Liver (tissue), 3 donors: ENCODE measurements around the gene RFC2.

ENCODE experiments used
- GABPA ChIP-seq, 2 donors: IDR thresholded peaks in 1 of 2; conservative IDR thresholded peaks in 1 of 2; 2 replicates each; pipeline ENCODE4 v1.6.1; 2016; ENCODE audit warnings: antibody characterized with exemption in 2 of 2, mild to moderate bottlenecking in 1 of 2, moderate library complexity in 1 of 2
- NR2F2 ChIP-seq: IDR thresholded peaks from 2 replicates; pipeline ENCODE4 v1.6.1; 2016; ENCODE audit warnings: antibody characterized with exemption
- RAD21 ChIP-seq, 2 donors: IDR thresholded peaks; 2 replicates each; pipeline ENCODE4 v1.6.1; 2016; ENCODE audit warnings: antibody characterized with exemption in 2 of 2, mild to moderate bottlenecking in 2 of 2
- SP1 ChIP-seq: IDR thresholded peaks from 2 replicates; pipeline ENCODE4 v1.6.1; 2018; ENCODE audit warnings: antibody characterized with exemption, mild to moderate bottlenecking
- TAF1 ChIP-seq: conservative IDR thresholded peaks from 2 replicates; pipeline ENCODE4 v1.6.1; 2016; ENCODE audit warnings: antibody characterized with exemption, mild to moderate bottlenecking
- YY1 ChIP-seq: IDR thresholded peaks from 2 replicates; pipeline ENCODE4 v1.6.1; 2016; ENCODE audit warnings: antibody characterized with exemption, mild to moderate bottlenecking
- TF ChIP-seq, protein P1 (sequence below): fragments of 150-350 bp; IDR thresholded peaks from 2 replicates; pipeline ENCODE4 v1.5.1; 2017; ENCODE audit warnings: improper control_type of control experiment, low read depth, low read length; ENCODE audit not compliant: missing input control
- TF ChIP-seq, protein P2 (sequence below): IDR thresholded peaks from 2 replicates; pipeline ENCODE4 v1.6.1; 2016; ENCODE audit warnings: antibody characterized with exemption, mild to moderate bottlenecking
- TF ChIP-seq, protein P3 (sequence below): IDR thresholded peaks from 2 replicates; pipeline ENCODE4 v1.6.1; 2016; ENCODE audit warnings: antibody characterized with exemption
- TF ChIP-seq, protein P4 (sequence below): IDR thresholded peaks from 2 replicates; pipeline ENCODE4 v1.6.1; 2016; ENCODE audit warnings: antibody characterized with exemption
- donor health status: healthy.
- donor health status: healthy.

DNA sequence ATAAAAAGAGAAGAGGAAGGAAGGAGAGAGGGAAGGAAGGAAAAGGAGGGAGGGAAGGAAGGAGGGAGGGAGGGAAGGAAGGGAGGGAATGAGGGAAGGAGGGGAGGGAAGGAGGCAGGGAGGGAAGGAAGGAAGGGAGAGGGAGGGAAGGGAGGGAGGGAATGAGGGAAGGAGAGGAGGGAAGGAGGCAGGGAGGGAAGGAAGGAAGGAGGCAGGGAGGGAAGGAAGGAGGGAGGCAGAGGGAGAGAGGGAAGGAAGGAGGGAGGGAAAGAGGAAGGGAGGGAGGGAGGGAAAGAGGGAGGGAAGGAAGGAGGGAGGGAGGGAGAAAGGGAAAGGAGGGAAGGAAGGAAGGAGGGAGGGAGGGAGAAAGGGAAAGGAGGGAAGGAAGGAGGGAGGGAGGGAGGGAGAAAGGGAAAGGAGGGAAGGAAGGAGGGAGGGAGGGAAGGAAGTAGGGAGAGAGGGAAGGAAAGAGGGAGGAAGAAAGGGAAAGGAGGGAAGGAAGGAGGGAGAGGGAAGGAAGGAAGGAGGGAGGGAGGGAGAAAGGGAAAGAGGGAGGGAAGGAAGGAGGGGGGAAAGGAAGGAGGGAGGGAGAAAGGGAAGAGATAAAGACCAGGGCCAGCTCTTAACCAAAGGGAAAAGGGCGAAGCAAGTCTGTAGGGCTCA is 50.1 kb downstream of the RFC2 start:
- TF ChIP-seq GABPA (IDR thresholded peaks at IDR 0.05 in 1 of 2, conservative IDR thresholded peaks at IDR 0.05 in 1 of 2) (no peak), TAF1 (no peak), RAD21 (IDR thresholded peaks at IDR 0.05) (no peak), NR2F2 (no peak), YY1 (no peak), SP1 (no peak)
- TF ChIP-seq, protein P1, sequence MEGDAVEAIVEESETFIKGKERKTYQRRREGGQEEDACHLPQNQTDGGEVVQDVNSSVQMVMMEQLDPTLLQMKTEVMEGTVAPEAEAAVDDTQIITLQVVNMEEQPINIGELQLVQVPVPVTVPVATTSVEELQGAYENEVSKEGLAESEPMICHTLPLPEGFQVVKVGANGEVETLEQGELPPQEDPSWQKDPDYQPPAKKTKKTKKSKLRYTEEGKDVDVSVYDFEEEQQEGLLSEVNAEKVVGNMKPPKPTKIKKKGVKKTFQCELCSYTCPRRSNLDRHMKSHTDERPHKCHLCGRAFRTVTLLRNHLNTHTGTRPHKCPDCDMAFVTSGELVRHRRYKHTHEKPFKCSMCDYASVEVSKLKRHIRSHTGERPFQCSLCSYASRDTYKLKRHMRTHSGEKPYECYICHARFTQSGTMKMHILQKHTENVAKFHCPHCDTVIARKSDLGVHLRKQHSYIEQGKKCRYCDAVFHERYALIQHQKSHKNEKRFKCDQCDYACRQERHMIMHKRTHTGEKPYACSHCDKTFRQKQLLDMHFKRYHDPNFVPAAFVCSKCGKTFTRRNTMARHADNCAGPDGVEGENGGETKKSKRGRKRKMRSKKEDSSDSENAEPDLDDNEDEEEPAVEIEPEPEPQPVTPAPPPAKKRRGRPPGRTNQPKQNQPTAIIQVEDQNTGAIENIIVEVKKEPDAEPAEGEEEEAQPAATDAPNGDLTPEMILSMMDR: no peak
- TF ChIP-seq, protein P2, sequence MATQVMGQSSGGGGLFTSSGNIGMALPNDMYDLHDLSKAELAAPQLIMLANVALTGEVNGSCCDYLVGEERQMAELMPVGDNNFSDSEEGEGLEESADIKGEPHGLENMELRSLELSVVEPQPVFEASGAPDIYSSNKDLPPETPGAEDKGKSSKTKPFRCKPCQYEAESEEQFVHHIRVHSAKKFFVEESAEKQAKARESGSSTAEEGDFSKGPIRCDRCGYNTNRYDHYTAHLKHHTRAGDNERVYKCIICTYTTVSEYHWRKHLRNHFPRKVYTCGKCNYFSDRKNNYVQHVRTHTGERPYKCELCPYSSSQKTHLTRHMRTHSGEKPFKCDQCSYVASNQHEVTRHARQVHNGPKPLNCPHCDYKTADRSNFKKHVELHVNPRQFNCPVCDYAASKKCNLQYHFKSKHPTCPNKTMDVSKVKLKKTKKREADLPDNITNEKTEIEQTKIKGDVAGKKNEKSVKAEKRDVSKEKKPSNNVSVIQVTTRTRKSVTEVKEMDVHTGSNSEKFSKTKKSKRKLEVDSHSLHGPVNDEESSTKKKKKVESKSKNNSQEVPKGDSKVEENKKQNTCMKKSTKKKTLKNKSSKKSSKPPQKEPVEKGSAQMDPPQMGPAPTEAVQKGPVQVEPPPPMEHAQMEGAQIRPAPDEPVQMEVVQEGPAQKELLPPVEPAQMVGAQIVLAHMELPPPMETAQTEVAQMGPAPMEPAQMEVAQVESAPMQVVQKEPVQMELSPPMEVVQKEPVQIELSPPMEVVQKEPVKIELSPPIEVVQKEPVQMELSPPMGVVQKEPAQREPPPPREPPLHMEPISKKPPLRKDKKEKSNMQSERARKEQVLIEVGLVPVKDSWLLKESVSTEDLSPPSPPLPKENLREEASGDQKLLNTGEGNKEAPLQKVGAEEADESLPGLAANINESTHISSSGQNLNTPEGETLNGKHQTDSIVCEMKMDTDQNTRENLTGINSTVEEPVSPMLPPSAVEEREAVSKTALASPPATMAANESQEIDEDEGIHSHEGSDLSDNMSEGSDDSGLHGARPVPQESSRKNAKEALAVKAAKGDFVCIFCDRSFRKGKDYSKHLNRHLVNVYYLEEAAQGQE: no peak
- TF ChIP-seq, protein P3, sequence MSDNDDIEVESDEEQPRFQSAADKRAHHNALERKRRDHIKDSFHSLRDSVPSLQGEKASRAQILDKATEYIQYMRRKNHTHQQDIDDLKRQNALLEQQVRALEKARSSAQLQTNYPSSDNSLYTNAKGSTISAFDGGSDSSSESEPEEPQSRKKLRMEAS: no peak
- TF ChIP-seq, protein P4, sequence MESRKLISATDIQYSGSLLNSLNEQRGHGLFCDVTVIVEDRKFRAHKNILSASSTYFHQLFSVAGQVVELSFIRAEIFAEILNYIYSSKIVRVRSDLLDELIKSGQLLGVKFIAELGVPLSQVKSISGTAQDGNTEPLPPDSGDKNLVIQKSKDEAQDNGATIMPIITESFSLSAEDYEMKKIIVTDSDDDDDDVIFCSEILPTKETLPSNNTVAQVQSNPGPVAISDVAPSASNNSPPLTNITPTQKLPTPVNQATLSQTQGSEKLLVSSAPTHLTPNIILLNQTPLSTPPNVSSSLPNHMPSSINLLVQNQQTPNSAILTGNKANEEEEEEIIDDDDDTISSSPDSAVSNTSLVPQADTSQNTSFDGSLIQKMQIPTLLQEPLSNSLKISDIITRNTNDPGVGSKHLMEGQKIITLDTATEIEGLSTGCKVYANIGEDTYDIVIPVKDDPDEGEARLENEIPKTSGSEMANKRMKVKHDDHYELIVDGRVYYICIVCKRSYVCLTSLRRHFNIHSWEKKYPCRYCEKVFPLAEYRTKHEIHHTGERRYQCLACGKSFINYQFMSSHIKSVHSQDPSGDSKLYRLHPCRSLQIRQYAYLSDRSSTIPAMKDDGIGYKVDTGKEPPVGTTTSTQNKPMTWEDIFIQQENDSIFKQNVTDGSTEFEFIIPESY: no peak
